OCI-LY7 (cell line): ENCODE data around the gene ROBO3.

ENCODE experiments used
- EZH2phosphoT487 ChIP-seq: fragments of 200-600 bp; sonication (generic); IDR thresholded peaks from 2 replicates; pipeline ENCODE4 v1.6.1; 2018; ENCODE audit warnings: low read depth, borderline replicate concordance, mild to moderate bottlenecking, mixed run types, antibody characterized with exemption, low read length, moderate library complexity, mixed read lengths
- TF ChIP-seq, protein P1 (sequence below): fragments of 200-600 bp; sonication (generic); conservative IDR thresholded peaks from 2 replicates; pipeline ENCODE4 v1.5.1; 2014; ENCODE audit warnings: mild to moderate bottlenecking, antibody characterized with exemption, low read length, moderate library complexity, mixed read lengths

DNA sequence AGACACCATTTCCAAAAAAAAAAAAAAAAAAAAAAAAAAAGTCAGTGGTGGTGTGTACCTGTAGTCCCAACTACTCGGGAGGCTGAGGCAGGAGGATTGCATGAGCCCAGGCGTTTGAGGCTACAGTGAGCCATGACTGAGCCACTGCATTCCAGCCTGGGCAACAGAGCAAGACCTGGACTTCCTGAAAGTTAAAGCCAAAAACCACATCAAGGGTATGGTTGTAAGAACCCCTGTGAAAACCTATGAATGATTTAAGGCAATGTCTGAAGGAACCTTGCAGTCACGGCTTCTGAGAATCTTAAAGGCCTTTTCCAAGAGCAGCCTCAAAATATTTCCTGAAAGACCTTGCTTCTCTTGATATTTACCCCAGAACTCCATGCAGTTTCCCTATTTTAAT is 34.5 kb upstream of the ROBO3 start:
- TF ChIP-seq, protein P1, sequence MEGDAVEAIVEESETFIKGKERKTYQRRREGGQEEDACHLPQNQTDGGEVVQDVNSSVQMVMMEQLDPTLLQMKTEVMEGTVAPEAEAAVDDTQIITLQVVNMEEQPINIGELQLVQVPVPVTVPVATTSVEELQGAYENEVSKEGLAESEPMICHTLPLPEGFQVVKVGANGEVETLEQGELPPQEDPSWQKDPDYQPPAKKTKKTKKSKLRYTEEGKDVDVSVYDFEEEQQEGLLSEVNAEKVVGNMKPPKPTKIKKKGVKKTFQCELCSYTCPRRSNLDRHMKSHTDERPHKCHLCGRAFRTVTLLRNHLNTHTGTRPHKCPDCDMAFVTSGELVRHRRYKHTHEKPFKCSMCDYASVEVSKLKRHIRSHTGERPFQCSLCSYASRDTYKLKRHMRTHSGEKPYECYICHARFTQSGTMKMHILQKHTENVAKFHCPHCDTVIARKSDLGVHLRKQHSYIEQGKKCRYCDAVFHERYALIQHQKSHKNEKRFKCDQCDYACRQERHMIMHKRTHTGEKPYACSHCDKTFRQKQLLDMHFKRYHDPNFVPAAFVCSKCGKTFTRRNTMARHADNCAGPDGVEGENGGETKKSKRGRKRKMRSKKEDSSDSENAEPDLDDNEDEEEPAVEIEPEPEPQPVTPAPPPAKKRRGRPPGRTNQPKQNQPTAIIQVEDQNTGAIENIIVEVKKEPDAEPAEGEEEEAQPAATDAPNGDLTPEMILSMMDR, result no peak
- no peak for TF ChIP-seq EZH2phosphoT487
